ENCODE data around the gene SLC16A3. TPM values are rescaled to one million over a fixed set of nuclear protein-coding genes. Genes with fewer than 3 reads are reported as not detected.
"Not testable (repeated sequence)": the region's sequence is repeated elsewhere in the genome, so short reads cannot be mapped to it uniquely, and the experiment has no call there.

Gene SLC16A3
- total RNA-seq = 105 TPM

DNA sequence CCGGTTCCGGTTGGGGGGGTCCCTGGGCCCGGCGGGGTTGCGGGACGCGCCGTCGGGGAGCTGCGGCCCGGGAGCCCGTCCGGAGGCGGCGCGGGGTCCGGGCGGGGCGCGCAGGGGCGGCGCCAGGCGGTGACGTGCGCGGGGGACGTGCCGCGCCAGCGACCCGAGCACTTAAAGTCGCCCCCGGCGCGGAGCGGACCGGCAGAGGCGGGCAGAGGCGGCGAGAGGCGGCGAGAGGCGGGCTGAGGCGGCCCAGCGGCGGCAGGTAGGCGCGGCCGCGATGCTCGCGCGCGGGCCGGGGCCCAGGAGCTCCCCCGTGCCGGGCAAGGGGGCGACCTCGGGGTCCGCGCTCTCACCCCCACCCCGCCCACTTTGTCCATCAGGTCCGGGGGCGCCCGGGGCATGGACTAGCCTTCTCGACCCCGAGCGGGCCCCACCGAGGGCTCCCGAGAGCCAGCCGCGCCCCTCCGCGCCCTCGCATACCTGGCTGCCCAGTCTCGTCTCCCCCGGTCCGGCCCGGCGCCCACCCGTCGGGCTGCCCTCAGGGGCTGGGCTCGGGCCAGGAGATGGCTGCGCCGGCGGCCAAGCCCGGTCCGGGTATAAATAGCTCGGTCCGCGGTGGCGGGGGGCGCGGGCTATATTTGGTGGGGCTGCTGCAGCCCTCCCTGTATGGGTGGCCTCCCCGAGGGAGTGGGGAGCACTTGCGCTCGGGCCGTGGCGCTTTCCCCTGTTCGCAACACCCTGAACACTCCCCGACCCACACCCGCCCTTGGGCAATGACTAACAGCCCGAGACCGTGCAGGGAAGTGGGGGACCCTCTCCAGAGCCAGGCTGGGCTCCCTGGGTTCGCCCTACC is at the start of gene SLC16A3:
Gene SLC16A3, plus strand, starts transcription at position 201 of the 856 bp plus-strand sequence. CDS start 6,967 bp downstream, outside the sequence.
- Histone ChIP-seq H3K4me3 (ENCODE audit: low read length) (peak within 1 kb of the TSS; percentile 68), H3K4me1 (ENCODE audit: insufficient read depth, low read length) (peaks cover 70% of the 10 kb centered on the region), H3K9me3 (ENCODE audit: low read depth, low read length) (no peaks in the 10 kb centered on the region), H3K27me3 (ENCODE audit: insufficient read depth, low read length) (no peaks in the 10 kb centered on the region)

DNA sequence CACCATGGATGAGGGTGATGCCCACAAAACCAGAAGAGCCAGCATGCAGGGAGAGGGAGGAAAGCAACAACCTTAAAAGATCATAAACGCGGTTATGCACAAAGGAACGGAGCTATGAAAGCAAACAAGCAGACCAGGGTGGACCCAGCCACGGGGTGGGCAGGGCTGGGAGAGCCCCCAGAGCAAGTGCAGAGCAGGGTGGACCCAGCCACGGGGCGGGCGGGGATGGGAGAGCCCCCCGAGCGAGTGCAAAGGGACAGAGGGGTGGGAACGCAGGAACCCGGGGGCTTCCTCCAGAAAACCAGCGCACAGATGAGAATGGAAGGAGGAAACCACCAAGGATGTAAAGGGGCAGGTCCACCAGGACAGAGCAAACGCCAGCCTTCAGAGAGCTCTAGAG is 49.4 kb upstream of the SLC16A3 start:
- no peaks in the 10 kb centered on the region for H3K9me3 ChIP-seq (ENCODE audit: low read depth, low read length)
- no peak overlapping the region for H3K4me3 ChIP-seq (ENCODE audit: low read length)
- no peaks in the 10 kb centered on the region for H3K27me3 ChIP-seq (ENCODE audit: insufficient read depth, low read length)
- no peaks in the 10 kb centered on the region for H3K4me1 ChIP-seq (ENCODE audit: insufficient read depth, low read length)

DNA sequence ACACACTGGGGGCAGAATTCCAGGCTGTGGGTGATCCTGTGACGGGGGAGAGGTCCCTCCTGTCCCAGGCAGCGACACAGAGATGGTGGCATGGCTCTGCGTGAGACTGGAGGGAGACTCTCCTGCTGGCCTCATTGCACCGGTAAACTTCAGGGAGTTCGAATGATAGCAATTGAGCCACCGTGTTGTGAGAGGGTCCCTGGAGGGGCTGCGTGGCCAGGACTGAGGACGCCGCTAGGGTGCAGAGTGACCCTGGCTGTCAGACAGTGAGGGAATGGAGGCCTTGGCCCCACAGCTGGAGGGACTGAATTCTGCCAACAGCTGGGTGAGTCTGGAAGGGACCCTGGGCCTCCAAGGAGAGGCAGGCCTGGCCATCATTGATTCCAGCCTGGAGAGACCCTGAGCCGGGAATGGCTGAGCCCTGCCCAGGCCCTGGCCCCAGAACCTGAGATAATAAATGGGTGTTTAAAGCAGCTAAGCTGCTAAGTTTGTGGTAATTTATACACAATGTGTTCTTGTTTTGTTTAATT is 48.8 kb upstream of the SLC16A3 start:
- Histone ChIP-seq H3K27me3 (ENCODE audit: insufficient read depth, low read length) (no peaks in the 10 kb centered on the region), H3K4me3 (ENCODE audit: low read length) (no peak overlapping the region), H3K4me1 (ENCODE audit: insufficient read depth, low read length) (no peaks in the 10 kb centered on the region), H3K9me3 (ENCODE audit: low read depth, low read length) (no peaks in the 10 kb centered on the region)

DNA sequence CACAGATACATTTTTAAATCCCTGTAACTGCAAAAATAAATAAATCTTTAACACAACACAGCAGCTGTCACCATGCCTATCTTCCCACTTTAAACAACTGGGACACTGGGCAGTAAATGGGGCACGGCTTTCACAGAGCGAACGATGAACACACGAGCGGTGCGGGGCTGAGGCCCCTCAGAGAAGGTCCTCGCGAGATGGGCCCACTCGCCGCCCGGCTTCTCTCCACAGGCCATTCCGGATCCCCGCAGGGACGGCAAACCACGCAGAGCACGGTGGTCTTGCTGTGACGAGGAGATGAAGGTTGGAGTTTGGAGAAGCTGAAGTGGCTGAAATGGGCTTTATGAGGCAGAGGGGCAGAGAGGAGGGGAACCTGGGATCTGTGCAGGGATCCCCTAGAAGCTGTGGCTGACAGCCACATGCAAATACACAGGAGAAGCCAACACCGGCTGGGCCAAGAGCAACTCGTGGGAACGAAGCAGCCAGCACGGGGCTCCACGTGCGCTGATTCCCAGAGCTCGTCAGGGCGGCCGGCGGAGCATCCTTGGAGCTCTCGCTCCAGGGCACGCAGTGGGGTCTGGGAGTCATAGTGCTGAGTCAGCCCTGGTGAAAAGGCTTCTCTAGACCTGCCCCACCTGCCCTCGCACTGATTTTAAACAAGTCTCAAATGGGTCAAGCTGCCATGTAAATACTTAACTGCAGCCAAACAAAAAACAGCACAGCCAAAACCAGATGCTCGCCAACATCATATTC is 47.9 kb upstream of the SLC16A3 start:
- Histone ChIP-seq H3K4me1 (ENCODE audit: insufficient read depth, low read length) (no peaks in the 10 kb centered on the region), H3K4me3 (ENCODE audit: low read length) (no peak overlapping the region), H3K27me3 (ENCODE audit: insufficient read depth, low read length) (no peaks in the 10 kb centered on the region), H3K9me3 (ENCODE audit: low read depth, low read length) (no peaks in the 10 kb centered on the region)

DNA sequence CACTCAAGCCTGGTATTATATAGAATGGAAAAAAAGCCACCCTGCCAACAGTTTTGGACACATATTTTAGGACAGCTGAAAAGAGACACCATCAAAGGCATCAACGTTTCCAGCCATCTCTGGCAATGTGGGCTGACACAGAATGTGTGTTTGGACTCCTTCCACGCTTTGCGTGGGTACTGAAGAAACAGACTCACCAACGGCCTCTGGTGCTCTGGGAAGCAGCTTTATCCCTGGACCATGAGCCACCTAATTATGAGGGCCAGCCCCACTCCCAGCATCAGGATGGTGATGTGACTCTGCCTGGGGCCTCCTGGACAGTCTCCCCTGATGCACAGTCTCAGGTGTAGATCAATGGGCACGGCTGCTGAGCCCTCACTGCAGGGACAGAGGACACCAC is 44.1 kb upstream of the SLC16A3 start:
- no peaks in the 10 kb centered on the region for H3K4me1 ChIP-seq (ENCODE audit: insufficient read depth, low read length)

DNA sequence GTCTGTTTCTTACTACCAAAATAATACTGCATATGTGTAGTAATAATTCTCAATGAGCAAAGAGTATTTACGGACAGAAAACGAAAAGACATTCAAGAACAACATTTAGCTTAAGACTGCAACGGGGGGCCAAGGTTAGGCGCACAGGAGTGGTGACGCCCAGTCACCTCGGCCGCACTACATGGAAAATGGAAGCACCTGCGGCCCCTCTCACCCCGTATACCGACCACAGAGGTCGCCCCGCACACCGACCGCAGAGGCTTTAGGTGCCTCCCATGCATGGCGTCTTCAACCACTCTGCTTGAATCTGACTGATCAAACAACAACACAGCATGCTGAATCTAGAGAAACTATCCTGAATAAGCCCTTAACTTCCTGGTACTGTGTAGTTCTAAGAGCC is 42.6 kb upstream of the SLC16A3 start:
- no peaks in the 10 kb centered on the region for H3K27me3 ChIP-seq (ENCODE audit: insufficient read depth, low read length)
- no peaks in the 10 kb centered on the region for H3K9me3 ChIP-seq (ENCODE audit: low read depth, low read length)
- no peak overlapping the region for H3K4me3 ChIP-seq (ENCODE audit: low read length)
- H3K4me1 ChIP-seq (ENCODE audit: insufficient read depth, low read length) = no peaks in the 10 kb centered on the region

More for the DNA sequence above, 44.1 kb upstream of the SLC16A3 start:
- no peaks in the 10 kb centered on the region for H3K27me3 ChIP-seq (ENCODE audit: insufficient read depth, low read length)
- H3K4me3 ChIP-seq (ENCODE audit: low read length) = no peak overlapping the region
- H3K9me3 ChIP-seq (ENCODE audit: low read depth, low read length) = no peaks in the 10 kb centered on the region

DNA sequence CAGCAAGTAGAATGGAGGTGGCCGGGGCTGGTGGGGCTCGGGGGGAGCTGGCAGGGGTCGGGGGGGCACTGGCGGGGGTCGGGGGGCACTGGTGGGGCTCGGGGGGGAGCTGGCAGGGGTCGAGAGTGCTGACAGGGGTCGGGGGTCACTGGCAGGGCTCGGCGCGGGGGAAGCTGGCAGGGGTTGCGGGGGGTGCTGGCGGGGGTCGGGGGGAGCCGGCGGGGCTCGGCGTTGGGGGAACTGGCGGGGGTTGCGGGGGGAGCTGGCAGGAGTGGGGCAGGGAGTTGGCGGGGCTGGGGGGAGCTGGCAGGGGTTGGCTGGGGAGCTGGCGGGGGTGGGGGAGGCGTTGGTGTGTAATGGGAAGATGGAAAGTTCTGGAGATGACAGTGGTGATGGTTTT is 41.3 kb upstream of the SLC16A3 start:
- Histone ChIP-seq H3K27me3 (ENCODE audit: insufficient read depth, low read length) (no peaks in the 10 kb centered on the region), H3K9me3 (ENCODE audit: low read depth, low read length) (no peaks in the 10 kb centered on the region), H3K4me1 (ENCODE audit: insufficient read depth, low read length) (no peaks in the 10 kb centered on the region), H3K4me3 (ENCODE audit: low read length) (no peak overlapping the region)

DNA sequence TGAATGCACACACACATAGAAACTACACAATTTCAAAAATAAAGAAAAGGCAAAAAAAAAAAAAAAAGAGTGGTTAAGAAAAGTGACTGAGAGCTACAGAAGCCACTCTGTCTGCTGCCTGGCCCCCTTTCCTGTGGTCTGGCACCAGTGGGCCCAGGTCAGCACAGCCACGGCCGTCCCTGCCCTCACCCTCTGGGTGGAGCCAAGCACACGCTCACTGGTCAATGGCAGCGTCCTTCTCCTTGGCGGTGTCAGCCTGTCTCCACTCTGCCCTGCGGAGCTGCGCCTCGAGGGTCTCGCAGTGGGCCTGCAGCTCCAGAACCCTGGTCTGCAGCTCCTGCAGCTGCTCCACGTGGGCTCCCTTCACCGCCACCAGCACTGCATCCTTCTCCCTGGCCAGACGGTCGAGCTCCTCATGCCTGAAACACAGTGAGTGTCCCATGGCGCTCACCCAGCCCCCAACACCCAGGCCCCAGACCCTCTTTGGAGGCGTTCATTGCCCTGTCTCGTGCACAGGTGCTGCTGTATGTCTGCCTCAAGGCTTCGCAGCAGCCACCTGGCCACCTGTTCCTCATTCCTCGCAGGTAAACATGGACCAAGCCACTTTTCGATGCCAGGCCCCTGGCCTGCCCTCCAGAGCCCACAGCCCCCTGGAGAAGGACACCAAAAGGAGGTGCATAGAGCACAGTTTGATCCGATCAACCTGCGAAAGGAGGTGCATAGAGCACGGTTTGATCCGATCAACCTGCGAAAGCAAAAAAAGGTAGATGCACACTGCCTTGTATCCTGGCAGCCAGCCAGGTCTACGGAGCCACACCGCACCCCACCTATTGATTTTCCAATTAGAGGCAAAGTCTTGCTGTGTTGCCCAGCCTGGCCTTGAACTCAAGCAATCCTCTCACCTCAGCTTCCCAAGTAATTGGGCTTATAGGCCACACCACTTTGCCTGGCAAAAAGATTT is 40.6 kb upstream of the SLC16A3 start:
- Histone ChIP-seq H3K9me3 (ENCODE audit: low read depth, low read length) (no peaks in the 10 kb centered on the region), H3K4me3 (ENCODE audit: low read length) (no peak overlapping the region), H3K27me3 (ENCODE audit: insufficient read depth, low read length) (no peaks in the 10 kb centered on the region), H3K4me1 (ENCODE audit: insufficient read depth, low read length) (peaks cover 5% of the 10 kb centered on the region)

DNA sequence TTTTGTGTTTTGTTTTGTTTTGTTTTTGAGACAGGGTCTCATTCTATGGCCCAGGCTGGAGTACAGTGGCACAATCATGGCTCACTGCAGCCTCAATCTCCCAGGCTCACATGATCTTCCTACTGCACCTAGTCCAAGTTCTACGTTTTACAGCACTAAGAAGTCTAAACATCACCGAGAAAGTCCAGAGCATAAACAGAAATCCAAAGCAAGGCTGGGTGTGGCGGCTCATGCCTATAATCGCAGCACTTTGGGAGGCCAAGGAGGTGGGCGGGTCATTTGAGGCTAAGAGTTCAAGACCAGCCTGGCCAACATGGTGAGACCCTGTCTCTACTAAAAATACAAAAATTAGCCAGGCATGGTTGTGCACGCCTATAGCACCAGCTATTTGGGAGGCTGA is 35.8 kb upstream of the SLC16A3 start:
- peaks cover 10% of the 10 kb centered on the region for H3K4me1 ChIP-seq (ENCODE audit: insufficient read depth, low read length)
- not testable (repeated sequence) for H3K27me3 ChIP-seq (ENCODE audit: insufficient read depth, low read length); H3K9me3 ChIP-seq (ENCODE audit: low read depth, low read length); H3K4me3 ChIP-seq (ENCODE audit: low read length)

DNA sequence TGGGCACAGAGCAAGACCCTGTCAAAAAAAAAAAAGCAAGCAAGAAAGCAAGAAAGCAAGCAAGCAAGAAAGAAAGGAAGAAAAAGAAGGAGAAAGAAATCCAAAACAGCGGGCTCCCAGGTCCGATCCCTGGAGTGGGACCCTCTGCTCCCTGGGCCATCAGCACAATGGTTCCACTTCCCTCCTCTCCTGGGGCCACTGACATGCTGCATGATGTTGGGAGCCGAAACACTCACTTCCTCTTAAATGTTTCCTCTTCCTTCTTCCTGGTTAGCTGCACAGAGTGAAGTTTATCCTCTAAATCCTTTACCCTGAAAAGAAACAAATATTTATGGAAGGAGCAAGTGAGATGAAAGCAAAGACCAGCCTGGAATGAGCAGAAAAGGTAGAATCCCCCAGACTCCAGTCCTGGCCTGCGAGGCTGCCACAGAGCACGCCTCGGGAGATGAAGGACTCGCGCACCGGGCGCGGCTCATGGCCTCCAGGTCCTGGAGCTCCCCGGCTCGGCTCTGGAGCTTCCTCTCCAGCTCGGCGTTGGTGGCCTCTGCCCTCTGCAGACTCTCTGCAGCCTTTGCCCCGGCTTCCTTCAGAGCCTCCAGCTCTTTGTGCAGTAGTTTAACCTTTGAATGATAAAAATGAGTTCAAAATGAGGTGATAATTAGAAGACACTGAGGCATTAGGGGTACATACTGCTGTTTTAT is 35.2 kb upstream of the SLC16A3 start:
- Histone ChIP-seq H3K27me3 (ENCODE audit: insufficient read depth, low read length) (no peaks in the 10 kb centered on the region), H3K9me3 (ENCODE audit: low read depth, low read length) (no peaks in the 10 kb centered on the region), H3K4me3 (ENCODE audit: low read length) (peak overlapping the region; percentile 3), H3K4me1 (ENCODE audit: insufficient read depth, low read length) (peaks cover 14% of the 10 kb centered on the region)

DNA sequence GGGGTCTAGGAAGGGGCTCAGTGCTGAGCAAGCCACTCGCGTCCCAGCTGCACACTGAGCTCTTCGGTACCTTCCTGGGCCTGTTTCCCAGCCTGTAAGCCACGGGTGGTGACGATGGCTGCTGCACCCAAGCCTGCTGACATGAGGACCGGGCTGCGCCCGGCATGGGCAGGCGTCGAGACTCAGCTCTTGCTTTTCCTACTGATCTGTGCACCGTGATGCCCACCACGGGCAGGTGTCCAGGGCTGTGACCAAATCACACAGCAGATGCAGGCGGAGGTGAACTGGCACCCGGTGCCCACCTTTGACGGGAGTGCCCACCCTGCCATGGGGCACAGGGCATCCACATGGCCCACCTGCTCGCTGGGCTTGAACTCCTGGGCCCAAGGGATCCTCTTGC is 34.1 kb upstream of the SLC16A3 start:
- no peak overlapping the region for H3K4me3 ChIP-seq (ENCODE audit: low read length)
- no peaks in the 10 kb centered on the region for H3K27me3 ChIP-seq (ENCODE audit: insufficient read depth, low read length)
- peaks cover 17% of the 10 kb centered on the region for H3K4me1 ChIP-seq (ENCODE audit: insufficient read depth, low read length)
- no peaks in the 10 kb centered on the region for H3K9me3 ChIP-seq (ENCODE audit: low read depth, low read length)

DNA sequence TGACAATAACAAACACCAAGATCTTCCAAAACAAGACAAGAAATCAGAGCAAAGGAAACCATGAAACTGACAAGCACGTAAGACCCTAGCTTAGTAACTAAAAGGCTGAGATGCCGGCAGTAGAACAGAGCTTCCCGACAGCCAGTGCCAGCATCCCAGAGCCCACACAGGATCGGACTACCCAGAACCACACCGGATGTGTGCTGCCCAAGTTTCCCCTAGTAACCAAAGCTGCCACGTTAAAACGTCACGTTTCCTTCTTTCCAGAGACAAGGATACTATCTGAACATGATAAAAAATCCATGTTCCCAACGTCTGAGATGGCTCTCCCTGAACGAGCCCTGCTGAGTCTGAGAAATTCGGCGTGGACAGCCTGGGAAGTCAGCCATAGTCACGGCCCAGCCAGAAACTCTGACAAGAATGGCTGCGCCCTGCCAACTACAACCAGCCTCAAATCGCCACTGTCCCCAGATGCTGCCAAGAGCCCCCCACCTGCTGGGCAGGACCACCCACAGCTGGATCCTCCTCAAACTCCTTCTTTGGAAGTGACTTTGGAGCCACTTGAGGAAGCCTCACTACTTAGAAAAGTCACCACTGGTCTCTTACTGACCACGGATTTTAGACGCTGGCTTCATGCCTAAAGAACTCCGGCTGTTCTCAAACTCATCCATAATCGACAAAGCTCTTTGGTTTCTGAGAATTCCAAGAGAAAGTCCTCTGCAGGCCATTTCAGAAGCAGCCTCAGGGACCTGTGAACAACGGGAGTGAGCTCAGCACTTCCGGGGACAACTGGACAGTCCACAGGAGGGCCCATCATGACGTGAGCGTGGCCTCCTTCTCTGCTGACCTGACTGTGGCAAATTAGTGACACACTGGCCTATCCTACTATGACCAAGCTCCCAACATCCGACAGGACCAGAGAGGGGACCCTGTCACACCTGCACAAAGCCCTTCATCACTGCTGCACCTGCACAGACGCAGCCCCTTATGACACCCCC is 32.9 kb upstream of the SLC16A3 start:
- H3K4me3 ChIP-seq (ENCODE audit: low read length) = no peak overlapping the region

DNA sequence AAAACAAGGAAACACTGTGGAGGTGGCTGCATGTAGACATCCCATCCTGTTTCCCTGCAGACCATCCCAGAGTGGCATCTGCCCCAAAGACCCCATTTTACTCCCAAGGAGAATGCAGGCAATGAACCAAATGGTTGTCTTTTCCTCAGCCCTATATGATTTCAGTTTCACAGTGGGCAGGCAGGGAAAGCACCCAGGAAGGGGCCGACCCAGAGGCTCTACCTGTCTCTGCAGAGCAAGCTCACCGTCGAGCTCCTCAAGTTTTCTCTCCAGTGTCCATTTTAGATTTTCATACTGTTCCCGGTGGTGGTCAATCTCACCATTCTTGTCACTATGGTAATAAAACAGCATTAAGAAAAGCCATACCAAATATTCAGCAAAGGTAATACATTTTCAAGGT is 30.8 kb upstream of the SLC16A3 start:
- peaks cover 29% of the 10 kb centered on the region for H3K4me1 ChIP-seq (ENCODE audit: insufficient read depth, low read length)
- H3K9me3 ChIP-seq (ENCODE audit: low read depth, low read length) = no peaks in the 10 kb centered on the region
- H3K4me3 ChIP-seq (ENCODE audit: low read length) = no peak overlapping the region
- no peaks in the 10 kb centered on the region for H3K27me3 ChIP-seq (ENCODE audit: insufficient read depth, low read length)

More for the DNA sequence above, 32.9 kb upstream of the SLC16A3 start:
- Histone ChIP-seq H3K4me1 (ENCODE audit: insufficient read depth, low read length) (peaks cover 25% of the 10 kb centered on the region), H3K9me3 (ENCODE audit: low read depth, low read length) (no peaks in the 10 kb centered on the region), H3K27me3 (ENCODE audit: insufficient read depth, low read length) (no peaks in the 10 kb centered on the region)

Data from mononuclear cell (primary cell).